ENCODE results near the gene TRIM44.

- TF ChIP-seq POLR2A (IDR thresholded peaks at IDR 0.05; ENCODE audit: borderline replicate concordance, extremely low read depth, insufficient read depth, insufficient read length) (no peak), SP1 (IDR thresholded peaks at IDR 0.05; ENCODE audit: low read depth) (no peak), EZH2 (IDR thresholded peaks at IDR 0.05) (no peak), CTCF (IDR thresholded peaks at IDR 0.05 in 2 of 3, conservative IDR thresholded peaks at IDR 0.05 in 1 of 3; ENCODE audit: borderline replicate concordance in 1 of 3, insufficient read depth in 1 of 3, low read depth in 2 of 3, low read length in 2 of 3) (no peak), SIN3A (IDR thresholded peaks at IDR 0.05; ENCODE audit: low read depth) (no peak), EGR1 (IDR thresholded peaks at IDR 0.05; ENCODE audit: low read depth) (no peak), FOSL1 (IDR thresholded peaks at IDR 0.05; ENCODE audit: low read depth) (no peak), POLR2AphosphoS5 (IDR thresholded peaks at IDR 0.05; ENCODE audit: low read depth, low read length) (no peak), CEBPB (IDR thresholded peaks at IDR 0.05; ENCODE audit: low read depth) (no peak), ATF3 (IDR thresholded peaks at IDR 0.05) (no peak), REST (IDR thresholded peaks at IDR 0.05; ENCODE audit: low read depth) (no peak)
Measured at GRCh38 chr11:35709376-35709775, 46.8 kb downstream of the TRIM44 start.

Data from HCT116 (cell line).